Nephron progenitor cell (in vitro differentiated cells): Measurements from ENCODE around the gene ANKDD1B.

Experiments
- DNase-seq: peaks from one replicate; pipeline ENCODE4 v3.0.0; 2021
- H3K27ac Mint-ChIP-seq: 2 replicates; pipeline ENCODE4 v1.8.0; 2021; ENCODE audit warnings: mild to moderate bottlenecking, moderate library complexity, mixed read lengths
- H3K27me3 Mint-ChIP-seq: 2 replicates; pipeline ENCODE4 v1.8.0; 2021; ENCODE audit warnings: mild to moderate bottlenecking, low read depth, mixed read lengths; ENCODE audit not compliant: poor library complexity
- H3K36me3 Mint-ChIP-seq: 2 replicates; pipeline ENCODE4 v1.8.0; 2021; ENCODE audit warnings: low read depth, mixed read lengths
- H3K4me1 Mint-ChIP-seq: 2 replicates; pipeline ENCODE4 v1.8.0; 2021; ENCODE audit warnings: mixed read lengths
- H3K4me3 Mint-ChIP-seq: 2 replicates; pipeline ENCODE4 v1.8.0; 2021; ENCODE audit warnings: mild to moderate bottlenecking, moderate library complexity, mixed read lengths
- H3K9me3 Mint-ChIP-seq: 2 replicates; pipeline ENCODE4 v1.8.0; 2021; ENCODE audit warnings: mild to moderate bottlenecking, moderate library complexity, mixed read lengths
- CTCF ChIP-seq: fragments of 200-600 bp; sonication (generic); IDR thresholded peaks from 2 replicates; pipeline ENCODE4 v1.5.0; 2021; ENCODE audit warnings: antibody characterized with exemption

The ANKDD1B gene

GRCh38 chr5:75632321-75632720 is 21.1 kb downstream of the ANKDD1B start:
- TF ChIP-seq CTCF, result no peak
- Mint-ChIP-seq H3K4me3 (no peak overlapping the region), H3K27ac (no peak overlapping the region), H3K36me3 (no peaks in the 10 kb centered on the region), H3K27me3 (peaks cover 4% of the 10 kb centered on the region), H3K9me3 (no peaks in the 10 kb centered on the region), H3K4me1 (no peaks in the 10 kb centered on the region)
- no peak for DNase-seq

GRCh38 chr5:75637949-75638348 is 26.7 kb downstream of the ANKDD1B start:
- no peak overlapping the region for H3K4me3 Mint-ChIP-seq
- TF ChIP-seq CTCF, result no peak
- no peaks in the 10 kb centered on the region for H3K4me1 Mint-ChIP-seq
- no peaks in the 10 kb centered on the region for H3K36me3 Mint-ChIP-seq
- H3K9me3 Mint-ChIP-seq, result peaks cover 14% of the 10 kb centered on the region
- DNase-seq, result no peak
- peak overlapping the region; percentile 24 for H3K27ac Mint-ChIP-seq
- H3K27me3 Mint-ChIP-seq, result peaks cover 4% of the 10 kb centered on the region

GRCh38 chr5:75639535-75640311 is 28.5 kb downstream of the ANKDD1B start:
- no peaks in the 10 kb centered on the region for H3K36me3 Mint-ChIP-seq
- no peak for TF ChIP-seq CTCF
- H3K4me3 Mint-ChIP-seq, result no peak overlapping the region
- no peak for DNase-seq
- H3K9me3 Mint-ChIP-seq, result peaks cover 14% of the 10 kb centered on the region
- no peak overlapping the region for H3K27ac Mint-ChIP-seq
- H3K4me1 Mint-ChIP-seq, result no peaks in the 10 kb centered on the region
- peaks cover 2% of the 10 kb centered on the region for H3K27me3 Mint-ChIP-seq

- peaks cover 14% of the 10 kb centered on the region for H3K9me3 Mint-ChIP-seq
- DNase-seq, result no peak
- no peak overlapping the region for H3K4me3 Mint-ChIP-seq
- H3K27me3 Mint-ChIP-seq, result no peaks in the 10 kb centered on the region
- H3K27ac Mint-ChIP-seq, result no peak overlapping the region
- no peaks in the 10 kb centered on the region for H3K4me1 Mint-ChIP-seq
- no peak for TF ChIP-seq CTCF
- no peaks in the 10 kb centered on the region for H3K36me3 Mint-ChIP-seq
Observed at GRCh38 chr5:75640395-75640794, 29.1 kb downstream of the ANKDD1B start.

- no peaks in the 10 kb centered on the region for H3K36me3 Mint-ChIP-seq
- TF ChIP-seq CTCF, result no peak
- no peak overlapping the region for H3K27ac Mint-ChIP-seq
- H3K27me3 Mint-ChIP-seq, result no peaks in the 10 kb centered on the region
- no peak overlapping the region for H3K4me3 Mint-ChIP-seq
- no peaks in the 10 kb centered on the region for H3K4me1 Mint-ChIP-seq
- H3K9me3 Mint-ChIP-seq, result peaks cover 14% of the 10 kb centered on the region
- DNase-seq, result no peak
Observed at GRCh38 chr5:75640826-75641225, 29.6 kb downstream of the ANKDD1B start.

- TF ChIP-seq CTCF, result no peak
- H3K27me3 Mint-ChIP-seq, result no peaks in the 10 kb centered on the region
- H3K36me3 Mint-ChIP-seq, result no peaks in the 10 kb centered on the region
- DNase-seq, result no peak
- H3K27ac Mint-ChIP-seq, result no peak overlapping the region
- H3K4me1 Mint-ChIP-seq, result peaks cover 2% of the 10 kb centered on the region
- no peak overlapping the region for H3K4me3 Mint-ChIP-seq
- peaks cover 7% of the 10 kb centered on the region for H3K9me3 Mint-ChIP-seq
Observed at GRCh38 chr5:75648712-75649111, 37.5 kb downstream of the ANKDD1B start.
